Neuron (in vitro differentiated cells): ENCODE results near the gene DNASE1L2.
A peak's percentile ranks its signal among the peaks of the same experiment; 100 is the strongest.
"Not testable (repeated sequence)": the region's sequence is repeated elsewhere in the genome, so short reads cannot be mapped to it uniquely, and the experiment has no call there.

Experiments used
- H2AFZ ChIP-seq: one replicate; pipeline ENCODE4 v1.6.1; 2013; ENCODE audit warnings: low read depth, mild to moderate bottlenecking, inconsistent platforms, low read length, moderate library complexity
- H3K27me3 ChIP-seq: one replicate; pipeline ENCODE4 v1.6.1; 2013; ENCODE audit warnings: low read length; ENCODE audit not compliant: insufficient read depth
- H3K36me3 ChIP-seq: one replicate; pipeline ENCODE4 v1.6.1; 2013; ENCODE audit warnings: low read length; ENCODE audit not compliant: insufficient read depth
- H3K4me1 ChIP-seq: one replicate; pipeline ENCODE4 v1.6.1; 2013; ENCODE audit warnings: low read length; ENCODE audit not compliant: insufficient read depth
- H3K4me3 ChIP-seq: 2 replicates; pipeline ENCODE4 v1.5.1; 2013; ENCODE audit warnings: mild to moderate bottlenecking, low read length, moderate library complexity
- H3K9me3 ChIP-seq: one replicate; pipeline ENCODE4 v1.6.1; 2013; ENCODE audit warnings: low read length

Gene DNASE1L2

GRCh38 chr16:2243031-2243528, 6.8 kb downstream of the DNASE1L2 start:
- H3K9me3 ChIP-seq: no peaks in the 10 kb centered on the region
- no peak overlapping the region for H3K4me3 ChIP-seq
- H3K36me3 ChIP-seq: peaks cover 65% of the 10 kb centered on the region
- H3K27me3 ChIP-seq: no peaks in the 10 kb centered on the region
- no peak overlapping the region for H2AFZ ChIP-seq
- H3K4me1 ChIP-seq: no peaks in the 10 kb centered on the region

- H3K27me3 ChIP-seq: no peaks in the 10 kb centered on the region
- H3K4me3 ChIP-seq: no peak overlapping the region
- no peaks in the 10 kb centered on the region for H3K9me3 ChIP-seq
- no peak overlapping the region for H2AFZ ChIP-seq
- H3K36me3 ChIP-seq: peaks cover 63% of the 10 kb centered on the region
- no peaks in the 10 kb centered on the region for H3K4me1 ChIP-seq
Observed at GRCh38 chr16:2243781-2244180, 7.5 kb downstream of the DNASE1L2 start.

GRCh38 chr16:2244301-2244700, 8.1 kb downstream of the DNASE1L2 start:
- H3K36me3 ChIP-seq: peaks cover 62% of the 10 kb centered on the region
- no peak overlapping the region for H2AFZ ChIP-seq
- H3K9me3 ChIP-seq: no peaks in the 10 kb centered on the region
- H3K27me3 ChIP-seq: no peaks in the 10 kb centered on the region
- no peaks in the 10 kb centered on the region for H3K4me1 ChIP-seq
- H3K4me3 ChIP-seq: no peak overlapping the region

GRCh38 chr16:2244926-2245795, 8.9 kb downstream of the DNASE1L2 start:
- Histone ChIP-seq H3K36me3 (peaks cover 56% of the 10 kb centered on the region), H3K27me3 (no peaks in the 10 kb centered on the region), H3K4me3 (no peak overlapping the region), H3K4me1 (peaks cover 3% of the 10 kb centered on the region), H2AFZ (no peak overlapping the region), H3K9me3 (no peaks in the 10 kb centered on the region)

GRCh38 chr16:2246301-2246885, 10.1 kb downstream of the DNASE1L2 start:
- H3K36me3 ChIP-seq: peaks cover 53% of the 10 kb centered on the region
- no peaks in the 10 kb centered on the region for H3K27me3 ChIP-seq
- H2AFZ ChIP-seq: no peak overlapping the region
- H3K4me3 ChIP-seq: no peak overlapping the region
- H3K4me1 ChIP-seq: peaks cover 7% of the 10 kb centered on the region
- H3K9me3 ChIP-seq: no peaks in the 10 kb centered on the region

GRCh38 chr16:2250652-2251295, 14.5 kb downstream of the DNASE1L2 start:
- Histone ChIP-seq H3K4me3 (peak overlapping the region; percentile 96), H3K36me3 (peaks cover 45% of the 10 kb centered on the region), H3K9me3 (no peaks in the 10 kb centered on the region), H2AFZ (peak overlapping the region; percentile 22), H3K27me3 (no peaks in the 10 kb centered on the region), H3K4me1 (peaks cover 17% of the 10 kb centered on the region)

- Histone ChIP-seq H3K9me3 (no peaks in the 10 kb centered on the region), H2AFZ (peak within 1 kb of the TSS; percentile 22), H3K4me1 (peaks cover 17% of the 10 kb centered on the region), H3K27me3 (no peaks in the 10 kb centered on the region), H3K36me3 (peaks cover 45% of the 10 kb centered on the region), H3K4me3 (peak within 1 kb of the TSS; percentile 96)
Observed at GRCh38 chr16:2251296-2252111, 15.3 kb downstream of the DNASE1L2 start, which contains the start of gene ECI1. Gene ECI1 (minus strand): TSS chr16:2251587. CDS start chr16:2251566, 21 bp downstream.

- Histone ChIP-seq H3K4me1 (peaks cover 17% of the 10 kb centered on the region), H2AFZ (no peak overlapping the region), H3K36me3 (peaks cover 54% of the 10 kb centered on the region), H3K4me3 (no peak overlapping the region), H3K27me3 (no peaks in the 10 kb centered on the region), H3K9me3 (no peaks in the 10 kb centered on the region)
Observed at GRCh38 chr16:2252806-2253148, 16.5 kb downstream of the DNASE1L2 start.

GRCh38 chr16:2253293-2253692, 17.0 kb downstream of the DNASE1L2 start:
- no peaks in the 10 kb centered on the region for H3K9me3 ChIP-seq
- H3K36me3 ChIP-seq: peaks cover 58% of the 10 kb centered on the region
- peaks cover 17% of the 10 kb centered on the region for H3K4me1 ChIP-seq
- H2AFZ ChIP-seq: no peak overlapping the region
- no peaks in the 10 kb centered on the region for H3K27me3 ChIP-seq
- H3K4me3 ChIP-seq: no peak overlapping the region

GRCh38 chr16:2256531-2257140, 20.4 kb downstream of the DNASE1L2 start:
- Histone ChIP-seq H3K36me3 (peaks cover 77% of the 10 kb centered on the region), H3K27me3 (no peaks in the 10 kb centered on the region), H2AFZ (no peak overlapping the region), H3K4me1 (peaks cover 10% of the 10 kb centered on the region), H3K4me3 (no peak overlapping the region), H3K9me3 (no peaks in the 10 kb centered on the region)

GRCh38 chr16:2257726-2258125, 21.5 kb downstream of the DNASE1L2 start:
- Histone ChIP-seq H3K27me3 (no peaks in the 10 kb centered on the region), H3K4me3 (no peak overlapping the region), H2AFZ (no peak overlapping the region), H3K4me1 (peaks cover 2% of the 10 kb centered on the region), H3K36me3 (peaks cover 87% of the 10 kb centered on the region), H3K9me3 (no peaks in the 10 kb centered on the region)

- not testable (repeated sequence) for H3K9me3 ChIP-seq, H3K4me1 ChIP-seq, H2AFZ ChIP-seq, H3K27me3 ChIP-seq, H3K4me3 ChIP-seq
- H3K36me3 ChIP-seq: peaks cover 87% of the 10 kb centered on the region
Observed at GRCh38 chr16:2258530-2258929, 22.3 kb downstream of the DNASE1L2 start.
